Endothelial cell of umbilical vein (primary cell): ENCODE measurements around the gene MEGF10. TPM values are rescaled to one million over a fixed set of nuclear protein-coding genes. Genes with fewer than 3 reads are reported as not detected.

Experiments used
- BruUV-seq: library from RNA; stranded (reverse); fragments of 400-500 nt; replicated peaks from 2 replicates; lab custom pipeline; 2021; lab: Mats Ljungman, UMichigan
- CTCF ChIA-PET: fragments of 300-600, 350-600 bp; sonication (Branson Sonifier 250); formaldehyde crosslinking; loops from one replicate; lab custom pipeline; 2021; ENCODE audit warnings: antibody characterized with exemption, inconsistent platforms; lab: Charles Lee
- POLR2A ChIA-PET: fragments of 300-600, 350-600 bp; sonication (Branson Sonifier 250); formaldehyde crosslinking; loops from one replicate; lab custom pipeline; 2021; ENCODE audit warnings: antibody characterized with exemption, inconsistent platforms; lab: Charles Lee
- DNase-seq: peaks from one replicate; pipeline ENCODE4 v3.0.0-alpha.2; 2011; ENCODE audit warnings: low read depth, low spot score
- FAIRE-seq: peaks from 2 replicates; lab custom pipeline; 2011; peaks lifted over from hg19 to GRCh38; lab: Jason Lieb, UNC
- H2AFZ ChIP-seq: 2 replicates; pipeline ENCODE4 v1.6.0; 2012; ENCODE audit warnings: low read depth, low read length, control low read depth, inconsistent platforms
- H3K27ac ChIP-seq: 2 replicates; pipeline ENCODE4 v1.5.1; 2011; ENCODE audit warnings: low read depth, mild to moderate bottlenecking, control low read depth, low read length, moderate library complexity; ENCODE audit not compliant: insufficient read depth
- H3K27me3 ChIP-seq, 2 experiments: 2 replicates each; pipeline versions ENCODE4 v1.6.0 to v1.6.1; 2011; ENCODE audit warnings: low read length in 2 of 2, mixed read lengths in 1 of 2; ENCODE audit not compliant: control insufficient read depth in 2 of 2, insufficient read depth in 2 of 2
- H3K36me3 ChIP-seq, 2 experiments: 2 replicates in 1 of 2; 3 replicates in 1 of 2; pipeline ENCODE4 v1.5.1; 2011; ENCODE audit warnings: low read length in 2 of 2, mild to moderate bottlenecking in 1 of 2, moderate library complexity in 1 of 2; ENCODE audit not compliant: control insufficient read depth in 2 of 2, insufficient read depth in 2 of 2; ENCODE audit errors: extremely low read depth in 1 of 2
- H3K4me1 ChIP-seq: 3 replicates; pipeline ENCODE4 v1.5.1; 2011; ENCODE audit warnings: mild to moderate bottlenecking, low read length; ENCODE audit not compliant: control insufficient read depth, insufficient read depth; ENCODE audit errors: extremely low read depth
- H3K4me2 ChIP-seq: 2 replicates; pipeline ENCODE4 v1.6.1; 2011; ENCODE audit warnings: low read length, control low read depth, mixed read lengths; ENCODE audit not compliant: insufficient read depth
- H3K4me3 ChIP-seq, 3 experiments: fragments of 200-600 bp in 1 of 3; sonication (generic), shearing (Covaris generic) in 1 of 3; replicated peaks in 1 of 3; 2 replicates each; pipeline ENCODE4 v1.5.1; 2011 to 2016; ENCODE audit warnings: control low read depth in 3 of 3, low read length in 3 of 3, mild to moderate bottlenecking in 2 of 3, inconsistent platforms in 1 of 3, low read depth in 1 of 3, moderate library complexity in 1 of 3; ENCODE audit not compliant: insufficient read depth in 1 of 3
- H3K79me2 ChIP-seq: 2 replicates; pipeline ENCODE4 v1.6.0; 2012; ENCODE audit warnings: low read length, inconsistent platforms; ENCODE audit not compliant: control insufficient read depth, insufficient read depth
- H3K9ac ChIP-seq: replicated peaks from 2 replicates; pipeline ENCODE3; 2011; ENCODE audit warnings: low read length, control low read depth; ENCODE audit not compliant: insufficient read depth; ENCODE audit errors: extremely low read depth
- H3K9me1 ChIP-seq: replicated peaks from 3 replicates; pipeline ENCODE4 v1.6.0; 2011; ENCODE audit warnings: mild to moderate bottlenecking, low read length; ENCODE audit not compliant: control insufficient read depth, insufficient read depth; ENCODE audit errors: extremely low read depth
- H3K9me3 ChIP-seq: replicated peaks from 2 replicates; pipeline ENCODE4 v1.5.1; 2012; ENCODE audit warnings: low read length, inconsistent platforms; ENCODE audit not compliant: control insufficient read depth, insufficient read depth
- H4K20me1 ChIP-seq: replicated peaks from 2 replicates; pipeline ENCODE3; 2011; ENCODE audit warnings: mild to moderate bottlenecking, low read length; ENCODE audit not compliant: control insufficient read depth, insufficient read depth; ENCODE audit errors: extremely low read depth
- EZH2 ChIP-seq: IDR thresholded peaks from 2 replicates; pipeline ENCODE4 v1.6.1; 2012; ENCODE audit warnings: borderline replicate concordance, low read depth, mild to moderate bottlenecking, moderate library complexity, low read length, inconsistent platforms; ENCODE audit not compliant: severe bottlenecking
- FOS ChIP-seq: IDR thresholded peaks from 2 replicates; pipeline ENCODE4 v1.6.1; 2011; ENCODE audit warnings: mild to moderate bottlenecking, low read length, moderate library complexity, borderline replicate concordance; ENCODE audit not compliant: insufficient read depth
- GATA2 ChIP-seq: IDR thresholded peaks from 2 replicates; pipeline ENCODE4 v1.7.0; 2011; ENCODE audit warnings: low read depth, mild to moderate bottlenecking, moderate library complexity, mixed read lengths, low read length; ENCODE audit not compliant: insufficient read length, insufficient read depth
- JUN ChIP-seq: IDR thresholded peaks from 2 replicates; pipeline ENCODE4 v1.6.1; 2011; ENCODE audit warnings: borderline replicate concordance, low read depth; ENCODE audit not compliant: insufficient read length, insufficient read depth
- MAX ChIP-seq: IDR thresholded peaks from 2 replicates; pipeline ENCODE4 v1.6.1; 2011; ENCODE audit not compliant: insufficient read depth, insufficient read length
- MYC ChIP-seq: IDR thresholded peaks from one replicate; pipeline ENCODE4 v1.6.1; 2011; ENCODE audit warnings: mild to moderate bottlenecking, low read depth, low read length
- POLR2A ChIP-seq: IDR thresholded peaks from 2 replicates; pipeline ENCODE4 v1.6.1; 2012; ENCODE audit warnings: low read depth, mild to moderate bottlenecking, control low read depth, low read length
- POLR2AphosphoS5 ChIP-seq: IDR thresholded peaks from 2 replicates; pipeline ENCODE4 v1.6.1; 2012; ENCODE audit warnings: low read depth, mild to moderate bottlenecking, control low read depth, low read length, moderate library complexity; ENCODE audit not compliant: insufficient read depth
- dilution Hi-C: fragments of 300-500 bp; cut with MboI; formaldehyde crosslinking; loops from one replicate; pipeline ENCODE4 v1.15.0; 2019; ENCODE audit warnings: low sequenced_read_pairs; ENCODE audit not compliant: extremely low pct_ligation_motif_present
- intact Hi-C: fragments of 100-400 bp; cut with micrococcal nuclease; formaldehyde crosslinking; loops from one replicate; pipeline ENCODE4 v1.10.0; 2022
- polyA plus RNA-seq, 4 experiments: library from polyadenylated mRNA; depleted of rRNA in 3 of 4; stranded (reverse) in 3 of 4; unstranded in 1 of 4; fragments of >200 nt; gene quantifications; 2 replicates each; pipeline versions ENCODE4 v1.2.1 to v1.2.3, GENCODE V29; 2011 to 2012; ENCODE audit warnings: missing spikeins in 1 of 4
- total RNA-seq: library from RNA; stranded (reverse); gene quantifications from 2 replicates; pipeline ENCODE4 v1.2.3, GENCODE V29; 2021
- TF ChIP-seq, protein P1 (sequence below), 2 donors: IDR thresholded peaks; 1 replicate in 1 of 2; 2 replicates in 1 of 2; pipeline ENCODE4 v1.5.1; 2011; ENCODE audit warnings: low read length in 2 of 2, mild to moderate bottlenecking in 2 of 2, moderate library complexity in 2 of 2, control low read depth in 1 of 2, inconsistent platforms in 1 of 2, low read depth in 1 of 2; ENCODE audit not compliant: insufficient read depth in 1 of 2; ENCODE audit errors: extremely low read depth in 1 of 2

The MEGF10 gene
- total and polyA plus RNA-seq, 2 donors (not counting 3 experiments of a cell fraction or from before 2014, with no cell fraction given), result 0.30 to 1.00 TPM

DNA sequence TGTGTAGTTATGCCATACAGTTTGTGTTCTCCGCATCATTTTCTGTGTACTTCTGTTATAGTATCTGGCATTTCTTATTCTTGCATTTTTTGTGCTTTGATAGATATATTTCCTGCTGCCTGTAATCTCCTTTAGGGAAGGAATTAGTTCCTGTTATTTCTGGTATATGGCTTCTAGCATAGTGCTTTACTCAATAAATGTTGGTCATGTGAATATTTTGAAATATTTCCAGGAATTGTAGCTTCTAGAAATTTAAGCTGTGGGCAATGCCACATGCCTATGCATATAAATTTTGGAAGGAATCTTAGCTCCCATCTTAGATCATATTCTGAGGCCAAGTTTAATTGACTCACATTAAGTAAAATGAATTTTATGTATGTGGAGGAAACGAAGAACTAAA, 215.3 kb downstream of the MEGF10 start:
- FAIRE-seq (no peak), DNase-seq (no peak)
- dilution Hi-C loops (no loop called here), intact Hi-C loops (loop anchor here (1.0 kb wide), 1 partner anchor 26 kb away; no protein-coding TSS in a partner anchor)
- no TSS peak for BruUV-seq
- Histone ChIP-seq H3K27me3 (peaks cover 20 to 26% of the 10 kb centered on the region in 2 experiments), H3K9me1 (no peaks in the 10 kb centered on the region), H3K79me2 (no peaks in the 10 kb centered on the region), H3K4me1 (no peaks in the 10 kb centered on the region), H3K4me3 (no peak overlapping the region), H4K20me1 (no peaks in the 10 kb centered on the region), H2AFZ (no peak overlapping the region), H3K27ac (no peak overlapping the region), H3K9ac (no peak overlapping the region), H3K4me2 (no peak overlapping the region), H3K9me3 (no peaks in the 10 kb centered on the region), H3K36me3 (no peaks in the 10 kb centered on the region)
- ChIA-PET POLR2A (no interaction called here), CTCF (interaction anchor here (4.7 kb wide), 1 partner anchor 13 kb away, joined by 33 read pairs; no protein-coding TSS in a partner anchor)
- TF ChIP-seq, protein P1, sequence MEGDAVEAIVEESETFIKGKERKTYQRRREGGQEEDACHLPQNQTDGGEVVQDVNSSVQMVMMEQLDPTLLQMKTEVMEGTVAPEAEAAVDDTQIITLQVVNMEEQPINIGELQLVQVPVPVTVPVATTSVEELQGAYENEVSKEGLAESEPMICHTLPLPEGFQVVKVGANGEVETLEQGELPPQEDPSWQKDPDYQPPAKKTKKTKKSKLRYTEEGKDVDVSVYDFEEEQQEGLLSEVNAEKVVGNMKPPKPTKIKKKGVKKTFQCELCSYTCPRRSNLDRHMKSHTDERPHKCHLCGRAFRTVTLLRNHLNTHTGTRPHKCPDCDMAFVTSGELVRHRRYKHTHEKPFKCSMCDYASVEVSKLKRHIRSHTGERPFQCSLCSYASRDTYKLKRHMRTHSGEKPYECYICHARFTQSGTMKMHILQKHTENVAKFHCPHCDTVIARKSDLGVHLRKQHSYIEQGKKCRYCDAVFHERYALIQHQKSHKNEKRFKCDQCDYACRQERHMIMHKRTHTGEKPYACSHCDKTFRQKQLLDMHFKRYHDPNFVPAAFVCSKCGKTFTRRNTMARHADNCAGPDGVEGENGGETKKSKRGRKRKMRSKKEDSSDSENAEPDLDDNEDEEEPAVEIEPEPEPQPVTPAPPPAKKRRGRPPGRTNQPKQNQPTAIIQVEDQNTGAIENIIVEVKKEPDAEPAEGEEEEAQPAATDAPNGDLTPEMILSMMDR (IDR thresholded peaks at IDR 0.05; ENCODE audit: extremely low read depth in 1 of 2, insufficient read depth in 1 of 2, low read depth in 1 of 2, low read length in 2 of 2), result no peak
- no peak for TF ChIP-seq FOS

DNA sequence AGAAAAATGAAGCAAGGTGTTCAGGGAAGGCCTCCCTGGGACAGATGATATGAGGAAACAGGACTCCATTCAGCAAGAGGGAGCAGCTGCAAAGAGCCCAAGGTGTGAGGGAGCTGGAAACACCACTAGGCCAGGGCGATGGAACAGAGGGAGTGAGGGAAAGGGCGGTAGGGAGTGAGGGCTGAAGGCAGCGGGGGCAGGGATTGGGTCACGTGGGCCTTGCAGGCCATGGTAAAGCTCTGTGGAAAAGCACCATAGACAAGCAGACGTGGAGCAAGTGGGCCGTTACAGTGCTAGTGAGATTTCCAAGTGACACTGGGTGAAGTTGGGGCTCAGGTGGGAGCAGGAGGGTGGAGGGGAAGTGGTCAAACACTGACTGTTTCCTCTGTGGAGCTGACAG, 216.0 kb downstream of the MEGF10 start:
- intact Hi-C loops (loop anchor here (1.0 kb wide), 1 partner anchor 26 kb away; no protein-coding TSS in a partner anchor), dilution Hi-C loops (no loop called here)
- Histone ChIP-seq H3K27ac (no peak overlapping the region), H3K9ac (no peak overlapping the region), H3K27me3 (peaks cover 19 to 30% of the 10 kb centered on the region in 2 experiments), H3K4me2 (no peak overlapping the region), H4K20me1 (no peaks in the 10 kb centered on the region), H2AFZ (no peak overlapping the region), H3K4me3 (no peak overlapping the region), H3K9me3 (no peaks in the 10 kb centered on the region), H3K36me3 (no peaks in the 10 kb centered on the region), H3K79me2 (no peaks in the 10 kb centered on the region), H3K4me1 (no peaks in the 10 kb centered on the region), H3K9me1 (no peaks in the 10 kb centered on the region)
- TF ChIP-seq POLR2AphosphoS5 (no peak), GATA2 (no peak), JUN (no peak), MAX (no peak), POLR2A (no peak), EZH2 (no peak), MYC (no peak), FOS (no peak)
- TF ChIP-seq, protein P1 (IDR thresholded peaks at IDR 0.05; ENCODE audit: extremely low read depth in 1 of 2, insufficient read depth in 1 of 2, low read depth in 1 of 2, low read length in 2 of 2), result no peak
- FAIRE-seq (no peak), DNase-seq (no peak)
- no TSS peak for BruUV-seq
- POLR2A ChIA-PET, result no interaction called here
- CTCF ChIA-PET, result interaction anchor here (4.7 kb wide), 1 partner anchor 13 kb away, joined by 33 read pairs; no protein-coding TSS in a partner anchor
